Measurements from ENCODE around the gene CYTH3. TPM values are rescaled to one million over a fixed set of nuclear protein-coding genes. Genes with fewer than 3 reads are reported as not detected.

The CYTH3 gene
- total RNA-seq, 1 experiment from 2014 or later = 19.2 TPM

GRCh38 chr7:6271694-6272440 lies 557 bp downstream of the CYTH3 start:
- H3K4me1 ChIP-seq = peaks cover 4% of the 10 kb centered on the region; the same call in 1 of the 2 replicates
- no peaks in the 10 kb centered on the region for H3K27me3 ChIP-seq
- H3K9me3 ChIP-seq (replicated peaks) = no peaks in the 10 kb centered on the region
- H3K27ac ChIP-seq = no peak overlapping the region
- peak; percentile 34 to 44 for DNase-seq
- peak overlapping the region; percentile 76 for H3K4me3 ChIP-seq
- H3K36me3 ChIP-seq = no peaks in the 10 kb centered on the region

- H3K27me3 ChIP-seq = no peaks in the 10 kb centered on the region
- no peaks in the 10 kb centered on the region for H3K9me3 ChIP-seq (replicated peaks)
- no peak overlapping the region for H3K27ac ChIP-seq
- no peaks in the 10 kb centered on the region for H3K36me3 ChIP-seq
- peaks cover 4% of the 10 kb centered on the region; the same call in 1 of the 2 replicates for H3K4me1 ChIP-seq
- peak in 1 of 2 experiments; percentile 30 for DNase-seq
- peak overlapping the region; percentile 76 for H3K4me3 ChIP-seq
These were observed 1.3 kb downstream of the CYTH3 start for GRCh38 chr7:6271060-6271658.

DNA sequence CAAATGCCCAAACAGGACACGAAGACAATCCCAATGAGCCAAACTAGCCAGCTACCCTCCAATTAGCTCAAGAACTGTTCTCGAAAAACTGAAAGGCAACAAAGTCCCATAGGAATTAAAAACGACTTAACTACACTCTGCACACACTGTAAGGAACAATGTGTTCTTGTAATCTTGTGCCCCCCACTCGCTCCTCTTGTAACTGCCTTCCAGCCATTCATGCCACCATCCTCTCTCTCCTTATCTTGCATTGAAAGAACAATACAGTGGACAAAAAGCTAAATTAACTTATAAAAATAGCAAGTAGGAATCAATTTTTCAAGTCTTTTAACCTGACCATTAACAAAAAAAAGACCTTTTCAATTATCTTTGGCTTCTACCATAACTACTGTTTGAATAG lies 2.9 kb downstream of the CYTH3 start:
- DNase-seq = no peak
- H3K4me1 ChIP-seq = peaks cover 4% of the 10 kb centered on the region; the same call in 1 of the 2 replicates
- H3K4me3 ChIP-seq = no peak overlapping the region
- no peaks in the 10 kb centered on the region for H3K9me3 ChIP-seq (replicated peaks)
- no peaks in the 10 kb centered on the region for H3K36me3 ChIP-seq
- H3K27me3 ChIP-seq = no peaks in the 10 kb centered on the region
- no peak overlapping the region for H3K27ac ChIP-seq

DNA sequence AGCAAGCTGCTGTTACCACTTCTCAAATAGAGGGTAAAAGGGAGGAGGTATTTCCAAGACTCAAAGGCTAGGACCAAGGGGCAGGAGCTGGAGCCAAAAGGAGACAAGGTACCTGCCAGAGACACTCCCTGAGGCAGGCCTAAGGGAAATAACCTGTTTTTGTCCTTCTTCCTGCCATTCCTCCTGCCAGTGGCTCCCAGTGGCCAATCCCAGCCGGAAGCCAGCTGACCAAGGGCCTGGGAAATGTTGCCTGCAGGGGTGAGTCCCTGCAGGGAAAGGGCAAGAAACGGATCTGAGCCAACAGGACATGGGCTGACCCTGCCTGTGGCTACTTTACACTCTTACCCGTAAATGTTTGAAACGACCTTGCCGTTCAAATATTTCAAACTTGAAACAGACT lies 3.5 kb downstream of the CYTH3 start:
- Histone ChIP-seq H3K4me1 (peaks cover 4% of the 10 kb centered on the region; the same call in 1 of the 2 replicates), H3K9me3 (replicated peaks) (no peaks in the 10 kb centered on the region), H3K36me3 (no peaks in the 10 kb centered on the region), H3K4me3 (no peak overlapping the region), H3K27ac (no peak overlapping the region), H3K27me3 (no peaks in the 10 kb centered on the region)
- DNase-seq = no peak

GRCh38 chr7:6268023-6268900 lies 4.2 kb downstream of the CYTH3 start:
- no peaks in the 10 kb centered on the region for H3K9me3 ChIP-seq (replicated peaks)
- H3K4me1 ChIP-seq = peaks cover under 1% of the 10 kb centered on the region; the same call in 1 of the 2 replicates
- H3K27ac ChIP-seq = no peak overlapping the region
- no peaks in the 10 kb centered on the region for H3K27me3 ChIP-seq
- no peaks in the 10 kb centered on the region for H3K36me3 ChIP-seq
- H3K4me3 ChIP-seq = no peak overlapping the region
- no peak for DNase-seq

DNA sequence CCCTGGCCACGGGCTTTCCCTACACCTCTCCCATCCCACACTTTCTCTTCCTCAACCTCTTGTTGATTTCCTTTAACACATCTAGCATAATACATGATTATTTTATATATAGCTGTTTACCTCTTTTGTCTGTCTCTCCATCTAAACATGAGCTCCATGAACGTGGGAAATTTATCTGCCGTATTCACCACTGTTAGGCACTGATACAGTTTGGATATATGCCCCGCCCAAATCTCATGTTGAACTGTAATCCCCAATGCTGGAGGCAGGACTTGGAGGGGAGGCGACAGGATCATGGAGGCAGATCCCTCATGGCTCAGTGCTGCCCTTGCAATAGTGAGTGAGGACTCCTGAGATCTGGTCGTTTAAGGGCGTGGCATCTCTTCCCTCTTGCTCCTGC lies 5.7 kb downstream of the CYTH3 start:
- Histone ChIP-seq H3K27ac (no peak overlapping the region), H3K9me3 (replicated peaks) (no peaks in the 10 kb centered on the region), H3K4me3 (no peak overlapping the region), H3K27me3 (no peaks in the 10 kb centered on the region), H3K4me1 (no peaks in the 10 kb centered on the region), H3K36me3 (no peaks in the 10 kb centered on the region)
- no peak for DNase-seq

GRCh38 chr7:6262221-6262620 lies 10.2 kb downstream of the CYTH3 start:
- peaks cover 6% of the 10 kb centered on the region for H3K4me1 ChIP-seq
- no peaks in the 10 kb centered on the region for H3K36me3 ChIP-seq
- H3K27ac ChIP-seq = no peak overlapping the region
- no peak overlapping the region for H3K4me3 ChIP-seq
- DNase-seq = no peak
- H3K27me3 ChIP-seq = no peaks in the 10 kb centered on the region
- no peaks in the 10 kb centered on the region for H3K9me3 ChIP-seq (replicated peaks)

DNA sequence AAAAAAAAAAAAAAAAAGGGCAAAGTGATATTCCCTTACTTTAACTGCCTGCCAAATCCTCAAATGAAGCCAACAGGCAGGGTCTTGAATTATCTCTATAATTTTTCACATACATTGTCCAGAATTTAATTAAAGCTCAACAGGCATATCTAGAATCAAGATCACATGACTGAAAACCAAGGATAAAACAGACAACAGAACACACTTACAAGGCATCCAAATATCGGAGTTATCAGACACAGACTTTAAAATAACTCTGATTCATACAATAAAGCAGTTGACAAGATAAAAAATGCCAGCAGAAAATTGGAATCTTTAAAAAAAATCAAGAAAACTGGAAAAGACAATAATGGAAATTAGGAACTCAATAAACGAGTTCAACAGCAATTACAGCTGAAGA lies 10.7 kb downstream of the CYTH3 start:
- no peak overlapping the region for H3K4me3 ChIP-seq
- H3K27me3 ChIP-seq = no peaks in the 10 kb centered on the region
- no peaks in the 10 kb centered on the region for H3K9me3 ChIP-seq (replicated peaks)
- DNase-seq = no peak
- H3K27ac ChIP-seq = no peak overlapping the region
- no peaks in the 10 kb centered on the region for H3K36me3 ChIP-seq
- peaks cover 6% of the 10 kb centered on the region for H3K4me1 ChIP-seq

GRCh38 chr7:6260291-6261187 lies 11.9 kb downstream of the CYTH3 start:
- H3K27me3 ChIP-seq = no peaks in the 10 kb centered on the region
- H3K4me1 ChIP-seq = peaks cover 6% of the 10 kb centered on the region
- no peak for DNase-seq
- no peaks in the 10 kb centered on the region for H3K9me3 ChIP-seq (replicated peaks)
- no peaks in the 10 kb centered on the region for H3K36me3 ChIP-seq
- no peak overlapping the region for H3K4me3 ChIP-seq
- H3K27ac ChIP-seq = no peak overlapping the region

DNA sequence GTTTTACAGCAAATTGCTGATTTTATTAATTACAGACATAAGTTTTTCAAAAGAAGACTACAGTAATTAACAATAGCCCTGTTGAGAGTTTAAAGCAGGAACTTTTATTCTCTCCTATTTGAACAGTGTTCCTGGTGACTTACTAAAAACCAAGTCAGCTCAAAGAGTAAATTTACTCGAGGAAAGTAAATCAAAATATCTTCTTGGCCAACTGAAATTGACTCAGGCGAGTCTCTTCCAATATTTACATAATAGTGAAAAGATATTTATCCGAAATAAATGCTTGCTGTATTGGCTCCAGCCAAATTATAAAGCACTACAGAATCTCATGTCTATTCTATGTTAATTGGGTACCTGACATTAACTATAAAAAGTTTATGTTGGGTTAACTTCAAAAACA lies 13.2 kb downstream of the CYTH3 start:
- Histone ChIP-seq H3K4me1 (peaks cover 6% of the 10 kb centered on the region), H3K9me3 (replicated peaks) (no peaks in the 10 kb centered on the region), H3K36me3 (no peaks in the 10 kb centered on the region), H3K27ac (no peak overlapping the region), H3K27me3 (no peaks in the 10 kb centered on the region), H3K4me3 (no peak overlapping the region)
- DNase-seq = no peak

DNA sequence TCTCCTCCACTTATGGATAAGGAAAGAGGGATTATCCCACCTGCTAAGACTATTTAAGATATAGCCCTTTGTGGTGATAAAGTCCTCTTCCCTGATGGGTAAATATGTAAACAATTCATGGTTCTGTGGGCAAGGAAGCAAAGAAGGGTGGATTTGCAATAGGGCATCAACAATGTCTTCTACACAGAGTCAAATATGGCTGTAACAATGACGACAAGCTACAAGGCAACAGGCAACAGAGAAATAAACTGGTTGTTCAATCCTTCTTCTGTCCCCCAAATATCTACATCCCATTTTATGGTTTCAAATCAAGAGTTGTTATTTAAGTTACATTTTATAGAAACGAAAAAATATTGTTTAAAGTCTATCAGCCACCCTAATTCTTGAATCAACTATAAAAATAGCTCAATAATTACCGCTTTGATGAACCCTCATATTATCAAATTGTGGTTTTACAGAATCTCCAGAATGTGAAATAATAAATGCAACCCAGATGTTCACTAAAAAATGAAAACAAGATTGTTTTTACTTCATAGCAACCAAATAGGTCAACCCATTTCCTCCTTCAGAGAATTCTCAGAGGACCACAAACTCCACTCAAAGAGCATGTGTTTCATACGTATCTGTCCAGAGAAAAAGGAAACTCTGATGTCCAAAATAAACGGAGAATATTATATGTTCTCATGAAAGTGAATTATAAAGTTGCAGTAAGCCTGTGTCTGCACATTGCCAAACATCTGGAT lies 13.8 kb downstream of the CYTH3 start:
- Histone ChIP-seq H3K4me1 (peaks cover 6% of the 10 kb centered on the region), H3K9me3 (replicated peaks) (no peaks in the 10 kb centered on the region), H3K27ac (no peak overlapping the region), H3K27me3 (no peaks in the 10 kb centered on the region), H3K4me3 (no peak overlapping the region), H3K36me3 (no peaks in the 10 kb centered on the region)
- DNase-seq = no peak

GRCh38 chr7:6257675-6258074 lies 14.7 kb downstream of the CYTH3 start:
- DNase-seq = no peak
- H3K27ac ChIP-seq = no peak overlapping the region
- no peaks in the 10 kb centered on the region for H3K27me3 ChIP-seq
- H3K9me3 ChIP-seq (replicated peaks) = no peaks in the 10 kb centered on the region
- H3K4me3 ChIP-seq = no peak overlapping the region
- peaks cover 11% of the 10 kb centered on the region for H3K4me1 ChIP-seq
- H3K36me3 ChIP-seq = no peaks in the 10 kb centered on the region

DNA sequence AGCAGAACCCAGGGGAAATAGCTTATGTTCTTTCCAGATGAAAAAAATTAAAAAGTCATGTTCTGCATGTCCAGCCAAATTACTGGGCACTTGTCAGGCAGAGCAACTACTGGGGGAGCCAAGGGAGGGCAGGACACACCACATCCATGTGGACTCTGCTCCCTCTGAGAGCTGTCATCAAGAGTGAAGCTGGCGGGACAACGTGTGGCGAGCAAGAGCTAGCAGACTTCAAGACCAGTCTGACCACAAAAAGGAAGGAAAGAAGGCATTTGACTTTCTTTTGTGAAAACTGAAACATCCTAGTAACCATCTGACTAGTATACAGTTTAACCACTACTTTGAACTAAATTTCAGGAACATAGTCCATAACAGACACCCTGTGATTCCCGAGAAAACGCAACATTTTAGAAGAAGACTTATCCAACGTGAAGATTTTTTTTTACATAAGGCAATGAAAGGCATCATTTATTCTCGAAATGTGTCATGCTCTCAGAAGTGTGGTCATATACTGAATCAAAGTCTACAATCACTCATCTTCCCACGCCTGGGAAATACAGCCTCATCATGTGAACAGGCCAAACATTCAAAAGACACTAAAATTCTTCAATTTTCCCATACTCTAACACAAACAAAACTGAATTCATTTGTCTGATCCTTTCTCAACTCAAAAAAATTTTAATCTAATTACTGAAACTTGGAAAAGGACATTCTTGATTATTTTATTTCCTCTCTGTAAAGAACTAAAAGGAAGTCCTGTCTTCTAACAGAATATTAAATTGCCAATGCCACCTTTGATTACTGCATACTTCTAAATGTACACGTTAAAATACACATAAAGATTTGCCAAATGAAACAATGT lies 15.5 kb downstream of the CYTH3 start:
- no peak overlapping the region for H3K4me3 ChIP-seq
- DNase-seq = no peak
- H3K9me3 ChIP-seq (replicated peaks) = no peaks in the 10 kb centered on the region
- H3K27me3 ChIP-seq = no peaks in the 10 kb centered on the region
- no peak overlapping the region for H3K27ac ChIP-seq
- H3K36me3 ChIP-seq = no peaks in the 10 kb centered on the region
- H3K4me1 ChIP-seq = peaks cover 18% of the 10 kb centered on the region
